Measurements from ENCODE around the gene FGD5. TPM values are rescaled to one million over a fixed set of nuclear protein-coding genes. Genes with fewer than 3 reads are reported as not detected.

FGD5 gene
- total RNA-seq, 1 donor from 2014 or later = 3.2 TPM

DNA sequence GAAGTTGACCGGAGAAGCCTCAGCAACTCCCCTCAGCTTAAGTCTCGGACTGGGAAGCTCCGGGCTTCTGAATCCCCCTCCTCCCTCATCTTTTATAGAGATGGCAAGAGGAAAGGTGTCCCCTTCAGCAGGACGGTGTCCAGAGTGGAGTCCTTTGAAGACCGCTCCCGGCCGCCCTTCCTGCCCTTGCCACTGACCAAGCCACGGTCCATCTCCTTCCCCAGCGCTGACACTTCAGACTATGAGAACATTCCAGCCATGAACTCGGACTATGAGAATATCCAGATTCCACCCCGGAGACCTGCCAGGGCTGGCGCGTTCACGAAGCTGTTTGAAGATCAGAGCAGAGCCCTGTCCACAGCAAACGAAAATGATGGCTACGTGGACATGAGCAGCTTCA lies 2.4 kb downstream of the FGD5 start:
- no peak overlapping the region for H3K4me3 Mint-ChIP-seq
- no peaks in the 10 kb centered on the region for H3K9me3 Mint-ChIP-seq
- H3K27ac Mint-ChIP-seq = no peak overlapping the region
- no peak for TF ChIP-seq CTCF (IDR thresholded peaks at IDR 0.05; ENCODE audit: unreplicated experiment)
- H3K36me3 Mint-ChIP-seq = no peaks in the 10 kb centered on the region
- peaks cover 67% of the 10 kb centered on the region for H3K27me3 Mint-ChIP-seq (ENCODE audit: low read depth)
- no peak for DNase-seq (ENCODE audit: low spot score in 2 of 2, unreplicated experiment in 2 of 2)
- peaks cover 17% of the 10 kb centered on the region for H3K4me1 Mint-ChIP-seq

DNA sequence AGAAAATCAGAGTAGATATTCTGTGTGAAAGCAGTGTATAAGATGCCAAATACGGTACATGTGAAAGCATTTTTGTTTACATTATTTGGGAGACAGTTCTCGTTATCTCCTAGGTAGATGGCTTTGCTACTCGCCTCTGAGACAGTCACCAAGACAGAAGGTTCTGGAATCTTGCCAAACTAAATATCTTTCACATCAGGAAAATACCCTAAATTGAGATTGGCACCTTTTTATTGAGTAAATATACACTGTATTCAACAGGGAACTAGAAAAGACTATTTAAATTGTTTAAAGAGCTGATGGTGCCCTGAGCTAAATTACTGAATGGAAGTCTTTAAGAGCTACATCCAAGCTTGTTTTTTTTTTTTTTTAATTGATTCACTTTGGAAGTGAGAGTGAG lies 3.4 kb downstream of the FGD5 start:
- DNase-seq (ENCODE audit: low spot score in 2 of 2, unreplicated experiment in 2 of 2) = no peak
- H3K27me3 Mint-ChIP-seq (ENCODE audit: low read depth) = peaks cover 72% of the 10 kb centered on the region
- no peaks in the 10 kb centered on the region for H3K9me3 Mint-ChIP-seq
- no peak overlapping the region for H3K4me3 Mint-ChIP-seq
- H3K36me3 Mint-ChIP-seq = no peaks in the 10 kb centered on the region
- no peak overlapping the region for H3K27ac Mint-ChIP-seq
- TF ChIP-seq CTCF (IDR thresholded peaks at IDR 0.05; ENCODE audit: unreplicated experiment) = no peak
- H3K4me1 Mint-ChIP-seq = peaks cover 17% of the 10 kb centered on the region

DNA sequence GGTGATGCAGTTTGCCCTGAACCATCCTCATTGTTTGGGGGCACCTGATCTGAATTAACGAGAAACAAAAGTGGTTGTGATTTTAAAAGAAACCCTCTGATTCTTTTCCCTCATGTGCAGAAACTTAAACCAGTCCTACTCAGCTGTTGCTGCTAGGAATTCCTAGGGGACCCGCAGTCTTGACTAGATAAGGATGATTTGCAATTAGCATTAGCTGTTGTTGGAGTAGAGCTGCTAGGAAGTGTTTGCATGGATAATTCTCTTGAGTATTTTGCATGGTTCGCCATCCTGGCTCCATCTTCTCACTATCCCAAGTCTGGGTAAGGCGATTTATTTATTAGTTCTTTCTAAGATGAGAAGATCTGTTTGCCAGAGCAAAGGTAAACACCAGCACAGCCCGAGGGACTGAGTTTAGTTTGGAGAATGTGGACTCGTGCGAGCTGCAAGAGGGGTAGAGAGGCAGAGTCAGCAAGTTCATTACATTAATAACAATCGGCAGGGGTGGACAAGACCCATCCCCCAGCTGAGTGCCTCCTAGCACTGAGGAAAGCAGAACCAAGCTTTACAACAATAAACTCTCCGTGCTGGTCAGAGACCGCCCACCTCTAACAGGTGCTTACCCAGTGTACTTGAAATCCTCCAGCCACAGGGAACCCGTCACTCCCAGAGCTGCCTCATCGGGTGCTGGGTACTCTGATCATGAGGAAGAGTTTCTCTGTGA lies 4.1 kb downstream of the FGD5 start:
- Mint-ChIP-seq H3K4me1 (peaks cover 20% of the 10 kb centered on the region), H3K4me3 (no peak overlapping the region), H3K27me3 (ENCODE audit: low read depth) (peaks cover 71% of the 10 kb centered on the region), H3K27ac (no peak overlapping the region), H3K9me3 (no peaks in the 10 kb centered on the region), H3K36me3 (no peaks in the 10 kb centered on the region)
- no peak for TF ChIP-seq CTCF (IDR thresholded peaks at IDR 0.05; ENCODE audit: unreplicated experiment)
- no peak for DNase-seq (ENCODE audit: low spot score in 2 of 2, unreplicated experiment in 2 of 2)

DNA sequence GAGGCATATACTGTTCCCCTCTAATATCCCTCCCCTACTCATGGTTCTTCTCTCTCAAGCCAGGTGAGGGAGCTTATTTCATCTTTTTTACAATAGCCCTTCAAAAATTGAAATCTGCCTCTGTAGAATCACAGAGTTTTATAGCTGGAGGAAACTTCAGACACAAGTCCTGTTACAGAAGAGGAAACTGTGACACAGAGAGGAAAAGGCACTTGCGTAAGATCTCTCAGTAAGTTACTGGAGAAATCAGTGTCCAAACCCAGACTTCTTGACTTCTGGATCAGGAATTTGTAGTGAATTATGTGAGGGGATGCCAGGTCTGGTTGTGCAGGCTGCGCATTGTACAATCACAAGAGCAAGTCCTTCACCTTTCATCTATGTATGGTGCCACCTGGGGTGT lies 4.6 kb downstream of the FGD5 start:
- Mint-ChIP-seq H3K27me3 (ENCODE audit: low read depth) (peaks cover 69% of the 10 kb centered on the region), H3K4me1 (peaks cover 23% of the 10 kb centered on the region), H3K36me3 (no peaks in the 10 kb centered on the region), H3K9me3 (no peaks in the 10 kb centered on the region), H3K4me3 (no peak overlapping the region), H3K27ac (no peak overlapping the region)
- DNase-seq (ENCODE audit: low spot score in 2 of 2, unreplicated experiment in 2 of 2) = no peak
- TF ChIP-seq CTCF (IDR thresholded peaks at IDR 0.05; ENCODE audit: unreplicated experiment) = no peak

- TF ChIP-seq CTCF (IDR thresholded peaks at IDR 0.05; ENCODE audit: unreplicated experiment) = no peak
- Mint-ChIP-seq H3K36me3 (no peaks in the 10 kb centered on the region), H3K9me3 (no peaks in the 10 kb centered on the region), H3K27me3 (ENCODE audit: low read depth) (peaks cover 67% of the 10 kb centered on the region), H3K4me3 (no peak overlapping the region), H3K4me1 (peaks cover 26% of the 10 kb centered on the region), H3K27ac (no peak overlapping the region)
- DNase-seq (ENCODE audit: low spot score in 2 of 2, unreplicated experiment in 2 of 2) = no peak
These were observed 5.3 kb downstream of the FGD5 start for GRCh38 chr3:14823910-14824629.
